CD4-positive, alpha-beta T cell treated with Interleukin-4 for 4 hours (primary cell): ENCODE measurements around the gene ANXA11.

Source experiments
- DNase-seq: peaks from one replicate; pipeline ENCODE4 v3.0.0-alpha.2; 2020

Gene ANXA11

DNA sequence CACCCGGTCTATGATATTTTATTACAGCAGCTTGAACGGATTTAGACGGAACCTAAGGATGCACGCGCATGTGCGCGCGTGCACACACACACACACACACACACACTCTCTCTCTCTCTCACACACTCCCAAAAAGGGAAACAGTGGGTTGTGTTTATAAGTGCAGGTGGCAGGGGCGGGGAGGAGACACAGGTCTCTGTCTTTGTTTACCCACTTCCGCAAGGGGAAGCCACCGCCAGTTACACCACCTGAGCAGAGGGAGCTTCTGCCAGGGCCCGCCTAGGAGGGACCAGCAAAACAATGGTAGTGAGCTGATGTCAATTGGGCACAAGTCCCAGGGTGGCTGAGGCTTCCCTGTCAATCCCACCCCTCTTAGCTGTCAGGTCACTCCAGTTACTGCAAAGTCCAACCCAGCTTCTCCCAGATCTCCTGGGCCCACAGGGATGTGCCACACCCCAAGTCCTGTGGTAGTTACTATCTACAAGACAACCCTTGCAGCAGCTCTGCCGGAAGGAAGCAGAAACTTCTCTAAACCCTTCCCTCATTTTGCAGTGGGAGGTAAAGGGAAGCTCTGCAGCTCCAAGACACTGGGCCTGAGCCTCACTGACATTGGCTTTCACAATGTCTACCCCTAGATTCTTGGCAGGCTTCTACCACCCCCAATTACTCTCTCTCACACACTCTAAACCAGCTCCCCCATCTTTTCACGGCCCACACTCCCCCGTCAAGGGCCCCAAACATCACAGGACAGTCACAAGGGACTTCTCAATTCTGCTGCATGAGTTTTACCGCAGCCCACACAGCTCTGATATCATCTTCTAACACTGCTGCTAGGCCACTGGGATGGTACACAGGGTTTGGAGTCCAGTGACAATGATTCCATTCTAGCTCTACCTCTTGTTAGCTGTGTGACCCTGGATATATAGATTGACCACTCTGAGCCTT is 17.6 kb downstream of the ANXA11 start:
- peak; percentile 94 for DNase-seq

DNA sequence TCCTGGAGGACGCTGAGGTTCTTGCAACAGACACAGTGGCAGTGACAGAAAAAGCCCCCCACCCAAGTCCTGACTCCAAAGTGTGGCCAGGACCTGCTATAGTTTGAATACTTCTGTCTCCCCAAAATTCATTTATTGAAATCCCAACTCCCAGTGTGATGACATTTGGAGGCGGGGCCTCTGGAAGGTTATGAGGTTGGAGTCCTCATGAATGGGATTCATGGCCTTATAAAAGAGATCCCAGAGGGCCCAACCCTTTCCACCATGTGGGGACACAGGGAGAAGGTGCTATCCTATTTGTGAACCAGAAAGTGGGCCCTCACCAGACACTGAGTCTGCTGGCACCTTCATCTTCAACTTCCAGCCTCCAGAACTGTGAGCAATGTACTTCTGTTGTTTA is 18.3 kb downstream of the ANXA11 start:
- DNase-seq, result no peak

DNA sequence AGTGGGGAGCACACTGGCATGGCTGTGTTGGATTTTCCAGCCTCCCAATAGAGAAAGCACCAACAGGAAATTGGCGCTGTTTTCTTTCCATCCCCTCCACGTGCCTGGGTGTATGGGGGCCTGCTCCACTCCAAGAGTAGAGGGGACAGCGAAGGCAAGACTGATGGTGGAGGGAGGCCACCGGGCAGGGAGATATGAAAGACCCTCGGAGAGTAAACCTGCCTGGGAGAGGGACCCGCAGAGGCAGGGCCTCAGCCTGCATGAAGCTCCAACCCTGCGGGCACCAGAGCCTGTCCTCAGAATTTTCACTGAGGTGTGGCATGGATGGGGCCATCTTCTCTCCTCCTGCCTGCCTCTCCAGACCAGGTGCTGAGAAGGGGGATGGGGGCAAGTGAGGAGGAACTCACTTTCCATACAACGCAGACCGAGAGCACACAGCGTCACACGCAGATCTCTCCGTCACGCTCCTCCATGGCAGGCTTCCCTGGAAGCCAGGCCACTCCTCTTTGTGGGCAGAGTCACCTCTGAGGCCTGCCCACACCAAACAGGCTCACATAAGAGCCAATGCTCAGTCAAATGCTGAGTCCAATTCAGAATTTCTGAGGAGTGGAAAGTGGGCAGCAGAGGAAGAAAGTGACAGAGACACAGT is 18.8 kb downstream of the ANXA11 start:
- DNase-seq, result no peak

DNA sequence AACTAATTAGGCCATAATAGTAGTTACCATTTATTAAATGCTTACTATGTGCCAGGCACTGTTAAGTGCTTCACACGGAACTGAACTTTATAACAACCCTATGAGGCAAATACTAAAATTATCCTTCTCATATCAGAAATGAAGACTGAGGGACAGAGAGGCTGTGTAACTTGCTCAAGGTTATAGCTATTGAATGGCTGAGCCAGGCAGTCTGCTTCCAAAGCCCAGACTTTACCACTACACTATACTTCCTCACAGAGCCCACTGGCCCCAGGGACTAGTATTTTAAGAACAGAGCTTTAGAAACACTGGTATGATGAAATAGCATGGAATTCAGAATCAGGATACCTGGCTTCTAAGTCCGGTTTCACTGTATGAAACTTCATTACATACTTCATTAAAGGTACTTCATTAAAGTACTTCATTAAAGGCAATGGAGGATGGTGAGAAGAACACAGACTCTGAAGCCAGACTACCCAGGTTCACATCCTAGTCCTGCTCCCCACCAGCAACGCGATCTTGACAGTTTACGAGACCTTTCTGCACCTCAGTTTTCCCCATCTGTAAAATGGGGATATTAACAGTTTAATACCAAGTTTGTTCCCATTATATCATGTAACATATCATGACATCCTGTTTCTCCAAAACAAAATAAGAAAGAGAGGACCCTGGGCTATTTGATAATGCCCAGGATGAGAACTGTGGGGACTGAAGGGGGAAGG is 19.6 kb downstream of the ANXA11 start:
- DNase-seq, result no peak

DNA sequence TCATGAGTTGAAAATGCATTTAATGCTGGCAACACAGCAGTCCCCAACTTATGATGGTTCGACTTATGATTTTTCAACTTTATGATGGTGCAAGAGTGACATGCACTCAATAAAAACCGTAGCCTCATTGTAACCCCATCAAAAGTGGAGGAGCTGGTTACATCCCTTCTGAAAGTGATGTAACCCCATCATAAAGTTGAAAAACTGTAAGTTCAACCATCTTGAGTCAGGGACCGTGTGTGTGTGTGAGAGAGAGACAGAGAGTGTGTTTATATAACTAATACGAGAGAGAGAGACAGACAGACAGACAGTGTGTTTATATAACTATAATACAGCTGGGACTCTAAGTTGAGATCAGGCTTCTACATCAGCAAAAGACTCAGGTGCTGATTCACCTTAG is 21.0 kb downstream of the ANXA11 start:
- no peak for DNase-seq

DNA sequence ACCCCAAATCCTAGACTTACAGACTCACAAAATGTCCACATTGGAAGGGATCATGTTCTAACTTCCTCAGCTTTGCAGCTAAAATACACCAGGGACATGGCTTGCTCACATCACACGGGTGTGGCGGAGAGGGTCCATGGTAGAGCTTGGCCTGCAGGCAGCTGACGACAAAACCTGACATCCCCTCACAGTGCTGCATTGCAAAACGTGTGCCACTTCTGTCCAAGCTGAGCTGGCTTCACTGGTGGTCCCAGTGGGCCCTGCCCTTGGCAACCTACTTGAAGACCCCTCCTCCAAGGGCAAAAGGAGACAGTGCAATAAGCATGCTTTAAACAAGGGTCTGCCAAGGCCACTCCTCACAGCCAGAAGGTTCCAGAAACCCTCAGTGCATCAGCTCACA is 21.9 kb downstream of the ANXA11 start:
- DNase-seq, result no peak

DNA sequence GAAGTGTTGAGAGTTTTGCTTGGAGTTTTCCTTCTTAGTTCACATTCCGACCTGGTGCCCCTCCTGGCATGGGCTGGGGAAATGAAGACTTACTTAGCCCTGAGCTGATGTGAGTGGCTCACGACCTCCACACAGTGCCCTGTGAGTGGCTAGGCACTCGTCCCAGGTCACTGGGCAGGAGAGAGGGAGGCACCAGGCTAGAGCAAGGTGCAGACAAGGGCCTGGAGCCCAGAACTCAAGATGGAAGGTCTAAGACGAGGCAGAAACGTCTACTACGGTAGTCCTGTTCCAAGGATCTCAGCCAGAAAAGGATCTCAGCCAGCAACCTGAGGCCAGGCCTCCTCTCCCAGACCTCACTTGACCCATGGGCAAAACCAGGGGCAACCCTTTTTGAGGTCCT is 22.4 kb downstream of the ANXA11 start:
- DNase-seq, result no peak

DNA sequence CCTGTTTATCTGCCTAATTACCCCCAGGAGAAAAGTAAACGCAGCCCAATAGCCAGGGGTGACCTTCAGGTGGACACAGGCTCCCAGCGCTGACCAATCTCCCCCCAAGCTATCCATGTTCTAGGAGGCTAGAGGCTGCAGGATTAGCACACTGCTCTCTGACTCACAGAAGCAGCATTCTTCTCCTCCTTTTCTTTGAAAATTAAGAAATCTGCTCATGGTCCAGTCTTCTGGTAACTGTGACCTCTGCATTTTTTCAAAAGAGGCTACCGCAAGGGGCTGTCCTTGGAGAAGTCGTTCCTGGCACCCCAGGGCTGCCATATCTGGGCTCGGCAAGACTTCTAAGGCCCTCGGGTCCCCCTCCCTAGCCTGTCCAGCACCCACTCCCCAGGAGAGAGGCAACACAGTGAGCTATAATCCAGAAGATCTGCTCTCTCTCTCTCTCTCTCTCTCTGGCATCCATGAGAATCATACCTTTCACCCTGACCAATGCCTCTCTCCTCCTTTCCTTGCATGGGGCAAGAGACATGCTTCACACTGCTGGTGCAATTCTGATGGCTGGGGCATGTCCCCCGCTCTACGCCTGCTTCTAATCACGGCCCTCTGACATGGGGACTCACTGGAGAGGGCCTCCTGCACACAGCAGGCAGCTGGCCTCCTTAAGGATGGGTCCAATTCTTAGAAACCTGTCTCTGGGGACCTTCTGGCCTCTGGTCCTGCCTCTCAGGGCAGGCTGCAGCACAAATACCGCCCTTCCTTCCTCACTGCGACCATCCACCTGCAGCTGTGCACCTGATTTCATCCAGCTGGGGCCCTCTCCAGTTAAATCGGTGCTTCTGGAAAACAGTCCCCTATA is 27.3 kb downstream of the ANXA11 start:
- DNase-seq, result no peak

DNA sequence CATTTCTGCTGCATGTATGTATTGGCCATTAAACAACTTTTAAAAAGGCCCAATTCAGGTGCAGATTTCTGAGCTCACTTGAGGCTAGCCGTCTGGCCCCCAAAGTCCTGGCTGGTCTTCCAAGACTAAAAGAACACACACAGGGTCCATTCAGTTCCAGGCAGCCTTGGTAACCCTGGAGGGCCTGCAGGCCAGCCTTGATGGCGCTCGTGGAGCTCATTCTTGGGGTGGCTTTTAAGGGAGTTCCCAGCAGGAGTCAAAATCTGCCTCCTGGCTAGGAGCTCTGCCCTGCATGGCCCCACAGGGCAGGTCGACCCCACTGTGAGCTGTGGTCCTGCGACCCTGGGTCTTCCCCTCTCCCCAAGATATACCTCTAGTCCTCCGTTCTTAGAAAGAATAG is 28.8 kb downstream of the ANXA11 start:
- DNase-seq, result no peak

DNA sequence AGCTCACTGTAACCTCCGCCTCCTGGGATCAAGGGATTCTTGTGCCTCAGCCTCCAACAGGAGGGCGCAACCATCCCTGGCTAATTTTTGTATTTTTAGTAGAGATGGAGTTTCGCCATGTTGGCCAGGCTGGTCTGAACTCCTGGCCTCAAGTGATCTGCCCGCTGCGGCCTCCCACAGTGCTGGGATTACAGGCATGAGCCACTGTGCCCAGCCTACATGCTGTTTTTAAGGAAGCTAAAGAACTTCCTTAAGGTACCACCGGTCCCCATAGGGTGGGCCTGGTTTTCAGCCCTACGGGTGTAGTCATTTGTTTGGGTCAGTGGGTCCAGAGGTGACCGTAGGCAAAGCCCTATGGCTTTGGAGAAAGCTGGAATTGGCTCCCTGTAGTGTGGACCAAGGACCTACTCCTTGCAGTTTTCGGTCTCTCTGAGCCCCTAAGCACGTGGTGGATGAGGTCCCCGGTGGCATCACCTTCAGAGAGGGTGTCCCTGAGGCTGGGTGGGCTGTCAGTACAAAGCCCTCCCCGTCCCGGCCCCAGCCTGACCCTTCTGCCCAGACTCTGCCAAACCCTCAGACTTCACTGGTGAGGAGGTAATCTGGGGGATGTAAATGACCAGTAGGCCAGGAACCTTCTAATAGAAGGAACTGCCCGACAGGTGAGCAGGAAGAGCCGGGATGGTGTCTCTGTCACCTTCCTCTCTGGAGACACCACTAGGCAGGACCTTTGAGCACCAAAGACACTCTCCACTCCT is 30.5 kb downstream of the ANXA11 start:
- no peak for DNase-seq

DNA sequence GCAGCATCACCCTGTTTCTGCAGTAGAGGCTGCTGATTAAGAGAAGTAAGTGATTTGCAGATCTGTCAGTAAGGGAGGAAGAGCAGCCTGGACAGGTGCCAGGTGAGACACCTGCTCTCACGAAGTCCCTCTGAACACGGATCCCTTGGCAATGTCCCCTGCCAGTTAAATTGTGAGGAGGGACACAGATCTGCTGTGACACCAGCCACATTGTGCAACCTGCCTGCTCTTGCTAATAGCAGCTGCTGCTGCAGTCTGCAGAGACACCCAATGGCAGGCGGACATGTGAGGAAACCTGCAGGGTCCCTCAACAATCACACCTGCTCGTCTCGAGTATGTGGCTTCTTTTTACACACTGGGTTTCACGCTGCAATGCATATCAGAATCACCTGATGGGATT is 31.9 kb downstream of the ANXA11 start:
- DNase-seq, result no peak

DNA sequence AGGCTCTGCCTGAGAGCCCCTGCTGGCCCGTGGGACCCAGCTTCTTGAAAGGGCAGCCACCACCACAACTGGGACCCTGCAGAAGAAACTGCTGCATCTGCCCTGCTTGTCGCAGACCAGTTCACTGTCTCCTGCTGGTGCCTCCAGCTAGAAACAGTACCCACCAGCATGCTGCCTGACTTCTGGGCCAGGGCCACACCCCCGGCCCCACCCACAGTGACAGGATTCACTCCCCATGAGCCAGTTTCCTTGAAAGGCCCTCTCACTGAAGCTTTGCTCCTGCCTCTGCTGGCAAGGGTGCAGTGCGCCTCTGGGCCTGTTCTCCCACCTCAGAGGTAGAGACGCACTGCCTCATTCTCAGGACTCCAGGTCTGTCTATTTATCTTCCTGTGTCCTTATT is 32.4 kb downstream of the ANXA11 start:
- DNase-seq, result no peak

DNA sequence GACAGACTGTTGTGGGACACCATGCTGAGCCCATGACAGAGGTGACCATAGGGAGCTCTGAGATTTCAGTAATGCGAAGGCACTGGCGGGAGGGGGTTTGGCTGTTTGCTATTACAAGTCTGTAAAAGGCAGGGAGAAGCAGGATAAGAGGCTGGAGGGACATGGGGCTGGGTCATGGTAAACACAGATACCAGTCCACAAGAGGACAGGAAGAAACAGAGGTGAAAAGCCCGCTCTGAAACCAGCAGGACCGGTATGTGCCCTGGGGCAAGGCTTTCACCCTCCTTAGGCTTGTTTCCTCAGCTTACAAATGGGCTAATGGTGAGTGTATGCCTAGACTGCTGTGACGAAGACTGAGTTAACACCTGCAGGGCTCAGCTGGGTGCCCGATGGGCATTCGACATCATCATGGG is 34.1 kb downstream of the ANXA11 start:
- no peak for DNase-seq

DNA sequence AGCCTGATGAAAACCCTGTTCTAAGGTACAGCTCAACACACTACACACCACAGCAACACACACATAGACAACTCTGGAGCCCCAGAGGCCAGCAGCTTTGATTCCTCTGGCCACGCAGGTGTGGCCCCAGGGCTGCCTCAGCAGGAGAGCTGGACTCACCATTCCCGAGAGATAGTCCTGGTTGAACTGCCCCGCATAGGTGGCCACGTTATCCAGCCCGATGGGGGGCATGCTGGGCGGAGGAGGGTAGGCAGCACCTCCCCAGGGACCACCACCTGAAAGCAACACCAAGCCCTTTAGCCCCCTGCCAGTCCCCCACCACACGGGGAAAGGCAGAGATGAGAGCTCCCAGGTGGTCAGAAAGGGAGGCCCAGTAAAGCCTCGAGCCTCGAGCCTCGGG is 34.7 kb downstream of the ANXA11 start:
- DNase-seq, result no peak

DNA sequence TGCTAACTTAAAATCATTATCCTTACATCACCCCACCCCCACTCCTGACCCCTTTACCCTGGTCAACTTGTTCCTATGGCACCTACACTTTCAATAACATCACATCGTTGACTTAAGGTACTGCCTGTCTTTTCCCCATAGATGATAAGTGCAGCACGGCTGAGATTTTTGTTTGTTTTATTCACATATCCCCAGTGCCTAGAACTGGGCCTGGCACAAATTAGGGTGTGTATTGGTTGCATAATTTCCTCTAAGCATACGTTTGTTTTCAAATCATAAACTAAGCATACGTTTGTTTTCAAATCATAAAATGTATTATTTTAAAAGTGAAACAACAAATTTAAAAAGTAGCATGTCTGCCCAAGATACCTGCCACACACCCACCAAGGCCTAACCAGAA is 35.3 kb downstream of the ANXA11 start:
- DNase-seq, result no peak

DNA sequence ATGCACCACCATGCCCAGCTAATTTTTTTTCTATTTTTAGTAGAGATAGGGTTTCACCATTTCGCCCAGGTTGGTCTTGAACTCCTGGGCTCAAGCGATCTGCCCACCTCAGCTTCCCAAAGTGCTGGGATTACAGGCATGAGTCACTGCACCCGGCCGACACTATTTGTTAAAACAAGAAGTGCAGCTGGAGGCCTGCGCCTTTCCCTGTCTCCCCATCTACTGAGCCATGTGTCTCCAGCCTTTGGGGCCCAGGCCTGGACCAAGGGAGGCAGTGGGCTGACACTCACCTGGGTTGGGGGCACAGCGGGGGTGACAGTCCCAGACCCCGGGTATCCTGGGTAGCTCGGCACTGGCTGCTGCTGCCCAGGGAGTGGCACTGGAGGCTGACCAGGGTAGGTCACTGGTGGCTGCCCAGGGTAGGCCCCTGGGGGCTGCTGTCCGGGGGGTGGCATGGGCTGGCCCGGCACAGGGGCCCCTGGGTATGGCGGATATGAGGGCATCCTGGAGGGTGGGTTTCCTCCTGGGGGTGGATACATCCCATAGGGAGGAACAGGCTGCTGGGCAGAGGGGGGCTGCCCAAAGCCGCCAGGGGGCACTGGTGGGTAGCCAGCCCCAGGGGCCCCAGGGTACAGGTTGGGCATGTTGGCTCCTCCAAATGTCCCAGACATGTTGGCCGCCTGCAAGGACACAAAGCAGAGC is 36.5 kb downstream of the ANXA11 start:
- DNase-seq, result no peak

DNA sequence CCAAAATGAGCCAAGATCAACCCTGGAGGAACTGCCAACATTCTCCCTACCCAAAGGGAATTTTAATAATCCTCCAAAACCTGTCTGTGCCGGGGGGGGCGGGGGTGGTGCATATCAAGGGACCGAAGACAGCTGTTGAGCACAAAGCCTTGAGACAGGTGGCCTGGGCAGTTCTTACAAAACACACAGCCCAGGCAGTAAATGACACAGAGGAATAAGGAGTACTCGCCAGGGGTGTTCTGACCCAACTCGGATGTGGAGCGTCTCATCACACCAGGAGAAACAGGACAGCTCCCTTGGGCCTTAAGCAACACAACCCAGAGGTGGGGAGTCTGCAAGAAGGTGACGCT is 37.2 kb downstream of the ANXA11 start:
- no peak for DNase-seq

DNA sequence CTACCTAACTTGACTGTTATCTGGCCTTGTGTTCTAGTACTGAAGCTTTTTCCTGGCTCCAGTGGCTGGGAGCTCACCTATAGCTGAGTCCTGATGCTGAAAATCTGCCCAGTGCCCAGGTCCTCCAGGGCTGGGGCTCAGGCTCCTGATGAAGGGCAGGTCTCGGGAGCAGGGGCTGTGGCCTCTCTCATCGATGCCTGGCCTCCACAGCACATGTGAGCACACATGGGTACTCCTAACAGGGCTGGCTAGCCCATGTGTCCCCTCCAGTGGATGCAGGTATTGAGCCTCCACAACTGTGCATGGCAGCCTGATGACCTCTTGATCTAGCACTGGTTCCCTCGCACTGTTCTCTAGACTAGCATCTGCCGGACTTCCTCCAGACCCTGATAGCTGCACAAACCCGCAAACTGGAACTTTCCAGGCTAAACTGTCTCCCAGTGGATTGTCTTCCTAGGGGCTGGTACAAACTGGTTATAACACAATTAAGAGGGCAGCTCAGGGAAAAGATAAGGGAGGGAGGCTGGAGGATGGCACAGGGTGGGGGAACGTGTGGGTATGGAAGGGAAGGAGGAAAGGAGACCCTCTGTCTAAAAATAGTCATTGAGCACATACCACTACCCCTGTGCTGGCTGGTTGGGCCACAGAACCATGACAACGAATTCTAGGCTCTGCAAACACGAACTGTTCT is 37.7 kb downstream of the ANXA11 start:
- DNase-seq, result no peak

DNA sequence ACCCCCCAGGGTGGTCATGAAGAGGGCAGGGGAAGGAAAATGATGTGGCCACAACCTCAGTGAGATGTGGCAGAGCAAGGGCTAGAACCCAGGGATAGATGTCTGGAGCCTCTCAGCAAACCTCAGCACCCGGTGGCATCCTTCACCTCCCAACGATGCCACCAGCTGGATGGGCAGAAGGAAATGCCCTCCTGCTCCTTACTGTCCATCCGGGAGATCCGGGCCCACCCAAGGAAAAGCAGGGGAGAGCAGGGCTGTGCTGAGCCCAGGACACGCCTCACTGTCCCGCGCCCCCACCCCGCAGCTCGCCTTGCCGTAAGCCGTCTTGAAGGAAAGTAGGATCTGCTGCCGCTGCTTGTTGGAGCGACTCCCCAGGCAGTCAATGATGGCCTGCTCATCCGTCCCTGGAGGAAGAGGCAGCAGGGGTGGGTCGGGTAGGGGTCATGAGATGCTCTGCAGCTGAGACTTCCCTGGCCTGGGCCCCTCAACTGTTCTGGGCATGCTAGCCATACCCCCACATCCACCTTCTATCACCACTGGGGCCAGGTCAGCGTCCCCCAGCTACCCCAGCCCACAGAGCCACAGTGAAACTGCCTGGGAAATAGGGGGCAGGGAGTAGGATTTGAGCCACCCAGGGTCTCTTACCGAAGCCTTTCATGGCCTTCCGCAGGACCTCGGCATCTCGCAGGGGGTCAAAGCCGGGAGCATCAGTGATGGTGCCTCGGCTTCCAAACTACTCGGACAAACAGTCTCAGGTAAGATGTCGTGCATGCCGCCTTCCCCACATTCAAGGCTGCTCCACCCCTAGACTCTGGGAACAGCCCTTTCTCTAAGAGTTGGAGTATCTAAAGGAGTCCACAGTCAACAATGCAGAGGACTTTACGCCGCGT is 38.5 kb downstream of the ANXA11 start:
- no peak for DNase-seq

DNA sequence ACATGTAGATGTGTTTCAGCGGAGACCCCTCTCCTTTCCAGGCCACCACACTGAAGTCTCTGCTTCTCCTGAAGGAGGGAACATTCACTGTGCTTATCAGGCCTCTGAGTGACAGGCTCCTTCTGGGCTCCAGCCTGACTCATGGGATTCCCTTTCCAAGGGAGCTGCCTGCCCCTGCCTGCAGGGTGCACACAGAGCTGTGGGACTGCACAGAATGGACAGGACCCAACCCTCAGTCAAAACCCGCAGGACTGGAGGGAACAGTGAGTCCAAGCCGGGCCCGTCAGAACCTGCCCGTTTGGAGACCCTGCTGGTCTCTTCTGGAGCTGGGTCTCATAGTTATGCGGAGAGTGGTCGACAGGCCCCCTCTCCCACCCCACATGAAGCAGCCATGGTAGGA is 40.2 kb downstream of the ANXA11 start:
- no peak for DNase-seq
